Measurements from ENCODE around the gene TSHR. TPM values are rescaled to one million over a fixed set of nuclear protein-coding genes. Genes with fewer than 3 reads are reported as not detected.

Gene TSHR
- polyA plus RNA-seq, 4 donors: 0.01 to 0.81 (median 0.12) TPM; not detected in 1

DNA sequence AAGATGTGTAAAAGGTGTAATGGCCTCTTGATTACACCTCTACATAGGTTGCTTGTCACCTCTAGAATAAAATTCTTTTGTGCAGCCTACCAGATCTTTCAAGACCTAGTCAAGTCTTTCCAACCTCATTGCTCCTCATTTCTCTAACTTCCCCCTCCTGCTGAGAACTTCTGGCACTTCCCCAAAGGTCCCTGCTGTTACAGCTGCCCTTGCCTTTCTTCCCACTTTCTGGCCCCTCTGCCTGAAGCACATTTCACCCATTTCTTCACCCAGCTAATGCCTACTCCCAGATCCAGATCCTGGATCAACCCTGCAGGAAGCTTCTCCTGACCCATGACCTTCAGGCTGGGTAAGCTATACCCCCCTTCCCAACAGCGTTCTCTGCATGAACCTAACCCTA is 1.5 kb downstream of the TSHR start:
- DNase-seq (no peak), FAIRE-seq (no peak)
- H3K27ac ChIP-seq (ENCODE audit: low read depth in 1 of 3, low read length in 2 of 3): peak overlapping the region in 1 of 3 donors; percentile 50
- peaks cover 0 to 32% (median 0%) of the 10 kb centered on the region in 3 donors for H3K27me3 ChIP-seq (ENCODE audit: control insufficient read depth in 3 of 3, insufficient read depth in 3 of 3, low read length in 3 of 3)
- H3K9me3 ChIP-seq (ENCODE audit: control insufficient read depth in 2 of 2, insufficient read depth in 1 of 2, low read depth in 1 of 2, low read length in 1 of 2): no peaks in the 10 kb centered on the region
- no peaks in the 10 kb centered on the region for H3K36me3 ChIP-seq (ENCODE audit: control insufficient read depth in 3 of 3, insufficient read depth in 2 of 3, low read depth in 1 of 3, low read length in 3 of 3)
- 68 to 90% (median 70%) methylated on average over 1 of the region's 1 CpG for whole genome bisulfite sequencing, 3 donors
- H3K4me1 ChIP-seq (ENCODE audit: control insufficient read depth in 3 of 3, insufficient read depth in 2 of 3, low read depth in 1 of 3, low read length in 2 of 3): peaks cover 0 to 3% (median 0%) of the 10 kb centered on the region in 3 donors
- no peak overlapping the region for H3K4me3 ChIP-seq (ENCODE audit: low read depth in 1 of 3, low read length in 3 of 3)

DNA sequence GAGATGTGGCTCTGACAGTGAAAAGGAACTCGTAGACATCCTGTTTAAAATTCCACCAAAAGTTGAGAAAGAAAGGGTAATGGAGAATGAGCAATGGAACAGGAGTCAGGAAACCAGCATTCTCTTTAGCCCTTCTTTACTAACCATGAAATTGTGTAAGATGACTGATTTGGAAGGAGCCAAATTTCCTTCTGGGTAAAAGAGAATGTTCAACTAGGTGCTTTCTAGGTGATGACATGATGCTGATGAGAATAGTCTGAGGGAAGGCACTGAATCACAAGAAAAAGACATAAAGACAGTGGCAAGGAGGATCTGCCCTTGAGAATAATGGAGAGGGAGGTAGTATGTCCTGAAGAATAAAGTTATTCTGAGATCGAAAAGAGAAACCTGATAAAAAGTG is 2.2 kb downstream of the TSHR start:
- Histone ChIP-seq H3K27me3 (ENCODE audit: control insufficient read depth in 3 of 3, insufficient read depth in 3 of 3, low read length in 3 of 3) (peaks cover 0 to 32% (median 0%) of the 10 kb centered on the region in 3 donors), H3K27ac (ENCODE audit: low read depth in 1 of 3, low read length in 2 of 3) (no peak overlapping the region), H3K36me3 (ENCODE audit: control insufficient read depth in 3 of 3, insufficient read depth in 2 of 3, low read depth in 1 of 3, low read length in 3 of 3) (no peaks in the 10 kb centered on the region), H3K4me3 (ENCODE audit: low read depth in 1 of 3, low read length in 3 of 3) (no peak overlapping the region), H3K9me3 (ENCODE audit: control insufficient read depth in 2 of 2, insufficient read depth in 1 of 2, low read depth in 1 of 2, low read length in 1 of 2) (no peaks in the 10 kb centered on the region), H3K4me1 (ENCODE audit: control insufficient read depth in 3 of 3, insufficient read depth in 2 of 3, low read depth in 1 of 3, low read length in 2 of 3) (peaks cover 0 to 3% (median 0%) of the 10 kb centered on the region in 3 donors)
- DNase-seq: no peak
- 76 to 82% (median 82%) methylated on average over 2 of the region's 2 CpGs for WGBS, 3 donors
- FAIRE-seq: no peak

DNA sequence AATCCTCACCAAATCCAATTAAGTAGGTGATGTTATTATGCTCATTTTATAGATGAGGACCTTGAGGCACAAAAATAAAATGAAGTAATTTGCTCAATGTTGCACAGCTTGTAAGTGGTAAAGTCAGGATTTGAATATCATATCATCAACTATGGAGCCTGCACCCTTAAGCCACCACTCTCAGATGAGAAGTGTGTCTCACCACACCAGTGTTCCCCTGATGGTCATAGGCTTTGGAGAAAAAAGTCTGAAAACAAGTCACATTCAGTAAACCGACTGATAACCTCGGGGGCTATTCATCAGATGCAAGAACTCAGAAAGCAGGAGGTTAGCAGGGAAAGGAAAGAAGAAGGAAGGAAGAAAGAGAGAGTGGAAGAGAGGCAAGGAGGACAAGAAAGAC is 2.8 kb downstream of the TSHR start:
- Histone ChIP-seq H3K27ac (ENCODE audit: low read depth in 1 of 3, low read length in 2 of 3) (peak overlapping the region in 1 of 3 donors; percentile 70), H3K4me3 (ENCODE audit: low read depth in 1 of 3, low read length in 3 of 3) (no peak overlapping the region), H3K4me1 (ENCODE audit: control insufficient read depth in 3 of 3, insufficient read depth in 2 of 3, low read depth in 1 of 3, low read length in 2 of 3) (peaks cover 0 to 3% (median 0%) of the 10 kb centered on the region in 3 donors), H3K9me3 (ENCODE audit: control insufficient read depth in 2 of 2, insufficient read depth in 1 of 2, low read depth in 1 of 2, low read length in 1 of 2) (no peaks in the 10 kb centered on the region), H3K36me3 (ENCODE audit: control insufficient read depth in 3 of 3, insufficient read depth in 2 of 3, low read depth in 1 of 3, low read length in 3 of 3) (no peaks in the 10 kb centered on the region), H3K27me3 (ENCODE audit: control insufficient read depth in 3 of 3, insufficient read depth in 3 of 3, low read length in 3 of 3) (peaks cover 0 to 32% (median 0%) of the 10 kb centered on the region in 3 donors)
- DNase-seq (no peak), FAIRE-seq (no peak)
- 68 to 78% (median 74%) methylated on average over 2 of the region's 2 CpGs for WGBS, 3 donors

DNA sequence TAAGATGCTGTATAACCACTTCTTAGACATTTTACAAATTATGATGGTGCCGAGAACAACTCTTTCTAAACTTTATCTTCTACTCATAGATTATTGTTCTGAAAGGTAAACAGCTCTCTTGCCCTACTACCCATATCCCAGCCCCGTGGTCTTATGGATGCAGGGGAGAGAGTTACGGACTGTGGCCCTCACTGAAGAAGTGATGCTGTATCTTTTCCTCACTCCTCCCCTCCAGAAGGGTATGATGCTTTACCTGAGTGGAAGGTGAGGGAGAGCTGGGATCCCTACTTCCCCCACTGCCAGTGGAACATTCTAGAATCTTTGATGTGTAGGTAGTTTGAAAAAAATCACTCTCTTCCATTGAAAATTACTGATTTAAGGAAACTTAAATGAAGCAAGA is 3.5 kb downstream of the TSHR start:
- Histone ChIP-seq H3K4me3 (ENCODE audit: low read depth in 1 of 3, low read length in 3 of 3) (no peak overlapping the region), H3K27me3 (ENCODE audit: control insufficient read depth in 3 of 3, insufficient read depth in 3 of 3, low read length in 3 of 3) (peaks cover 0 to 32% (median 0%) of the 10 kb centered on the region in 3 donors), H3K9me3 (ENCODE audit: control insufficient read depth in 2 of 2, insufficient read depth in 1 of 2, low read depth in 1 of 2, low read length in 1 of 2) (no peaks in the 10 kb centered on the region), H3K36me3 (ENCODE audit: control insufficient read depth in 3 of 3, insufficient read depth in 2 of 3, low read depth in 1 of 3, low read length in 3 of 3) (no peaks in the 10 kb centered on the region), H3K4me1 (ENCODE audit: control insufficient read depth in 3 of 3, insufficient read depth in 2 of 3, low read depth in 1 of 3, low read length in 2 of 3) (peaks cover 0 to 3% (median 0%) of the 10 kb centered on the region in 3 donors), H3K27ac (ENCODE audit: low read depth in 1 of 3, low read length in 2 of 3) (peak overlapping the region in 1 of 3 donors; percentile 69)
- 52 to 70% (median 56%) methylated on average over 3 of the region's 3 CpGs for WGBS, 3 donors
- FAIRE-seq (no peak), DNase-seq (no peak)

DNA sequence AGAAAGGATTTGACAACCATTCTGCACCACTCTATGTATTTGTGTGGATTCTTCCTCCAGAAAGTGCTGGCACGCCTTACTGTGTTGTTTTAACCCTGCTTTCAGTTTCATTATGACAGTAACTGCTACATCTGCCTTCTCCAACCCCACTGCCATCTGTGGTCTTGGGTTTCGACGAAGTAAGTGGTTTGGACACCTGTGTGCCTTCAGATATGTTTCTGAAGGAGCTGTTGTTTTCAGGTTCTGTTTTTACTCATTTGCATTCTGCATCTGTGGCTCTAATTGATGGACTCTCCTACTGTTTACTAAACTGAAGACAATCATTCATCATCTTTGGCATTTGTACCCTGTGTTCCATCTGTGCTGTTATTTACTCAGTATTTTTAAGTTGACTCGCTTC is 4.1 kb downstream of the TSHR start:
- Histone ChIP-seq H3K27me3 (ENCODE audit: control insufficient read depth in 3 of 3, insufficient read depth in 3 of 3, low read length in 3 of 3) (peaks cover 0 to 32% (median 0%) of the 10 kb centered on the region in 3 donors), H3K27ac (ENCODE audit: low read depth in 1 of 3, low read length in 2 of 3) (peak overlapping the region in 1 of 3 donors; percentile 0), H3K9me3 (ENCODE audit: control insufficient read depth in 2 of 2, insufficient read depth in 1 of 2, low read depth in 1 of 2, low read length in 1 of 2) (no peaks in the 10 kb centered on the region), H3K36me3 (ENCODE audit: control insufficient read depth in 3 of 3, insufficient read depth in 2 of 3, low read depth in 1 of 3, low read length in 3 of 3) (no peaks in the 10 kb centered on the region), H3K4me3 (ENCODE audit: low read depth in 1 of 3, low read length in 3 of 3) (no peak overlapping the region), H3K4me1 (ENCODE audit: control insufficient read depth in 3 of 3, insufficient read depth in 2 of 3, low read depth in 1 of 3, low read length in 2 of 3) (peaks cover 0 to 3% (median 0%) of the 10 kb centered on the region in 3 donors)
- FAIRE-seq (no peak), DNase-seq (peak in 1 of 2 donors; percentile 56)
- 6 to 24% (median 16%) methylated on average over 4 of the region's 4 CpGs for WGBS, 3 donors

GRCh38 chr14:80965037-80965436 is 9.6 kb downstream of the TSHR start:
- H3K27me3 ChIP-seq (ENCODE audit: control insufficient read depth in 3 of 3, insufficient read depth in 3 of 3, low read length in 3 of 3): peaks cover 0 to 3% (median 0%) of the 10 kb centered on the region in 3 donors

DNA sequence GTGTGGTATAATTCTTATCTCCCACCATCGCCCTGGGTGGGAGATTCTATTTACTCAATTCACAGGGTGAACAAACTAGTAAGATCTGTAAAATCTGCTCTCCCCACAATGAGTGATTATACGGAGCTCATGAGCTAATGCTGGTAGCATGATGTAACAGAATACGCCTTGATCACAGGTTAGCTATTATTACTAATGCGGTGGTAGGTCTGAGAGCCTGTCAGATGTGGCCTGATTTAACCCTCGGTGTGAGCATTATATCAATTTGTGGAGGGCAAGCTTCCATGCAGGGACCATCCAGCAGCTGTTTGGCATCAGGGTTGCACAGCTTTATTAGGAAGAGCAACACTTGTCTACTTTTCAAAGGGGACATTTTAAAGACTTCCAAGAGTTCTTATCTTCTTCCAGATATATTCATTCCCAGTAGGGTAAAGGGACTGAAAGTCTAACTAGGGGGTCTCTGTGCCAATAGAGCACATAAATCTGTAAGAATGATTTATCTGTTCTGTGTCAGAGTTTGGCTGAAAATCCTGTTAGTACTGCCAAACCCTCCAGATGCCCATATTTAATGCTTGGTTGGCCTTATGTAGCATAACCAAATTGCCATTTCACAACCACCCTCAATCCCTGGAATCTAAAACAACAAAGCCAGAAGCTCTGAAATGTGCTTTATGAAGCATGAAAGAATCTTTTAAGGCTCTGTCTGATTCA is 18.7 kb downstream of the TSHR start:
- no peak overlapping the region for H3K27ac ChIP-seq (ENCODE audit: low read depth in 1 of 3, low read length in 2 of 3)
- no peaks in the 10 kb centered on the region for H3K36me3 ChIP-seq (ENCODE audit: control insufficient read depth in 3 of 3, insufficient read depth in 2 of 3, low read depth in 1 of 3, low read length in 3 of 3)
- no peaks in the 10 kb centered on the region for H3K27me3 ChIP-seq (ENCODE audit: control insufficient read depth in 3 of 3, insufficient read depth in 3 of 3, low read length in 3 of 3)
- no peaks in the 10 kb centered on the region for H3K4me1 ChIP-seq (ENCODE audit: control insufficient read depth in 3 of 3, insufficient read depth in 2 of 3, low read depth in 1 of 3, low read length in 2 of 3)
- WGBS, 3 donors: 40 to 57% (median 48%) methylated on average over 5 of the region's 5 CpGs
- no peaks in the 10 kb centered on the region for H3K9me3 ChIP-seq (ENCODE audit: control insufficient read depth in 2 of 2, insufficient read depth in 1 of 2, low read depth in 1 of 2, low read length in 1 of 2)
- FAIRE-seq: no peak
- no peak for DNase-seq
- H3K4me3 ChIP-seq (ENCODE audit: low read depth in 1 of 3, low read length in 3 of 3): no peak overlapping the region

More at GRCh38 chr14:80965037-80965436, 9.6 kb downstream of the TSHR start:
- H3K9me3 ChIP-seq (ENCODE audit: control insufficient read depth in 2 of 2, insufficient read depth in 1 of 2, low read depth in 1 of 2, low read length in 1 of 2): no peaks in the 10 kb centered on the region
- H3K36me3 ChIP-seq (ENCODE audit: control insufficient read depth in 3 of 3, insufficient read depth in 2 of 3, low read depth in 1 of 3, low read length in 3 of 3): no peaks in the 10 kb centered on the region
- no peak overlapping the region for H3K27ac ChIP-seq (ENCODE audit: low read depth in 1 of 3, low read length in 2 of 3)
- H3K4me1 ChIP-seq (ENCODE audit: control insufficient read depth in 3 of 3, insufficient read depth in 2 of 3, low read depth in 1 of 3, low read length in 2 of 3): no peaks in the 10 kb centered on the region
- H3K4me3 ChIP-seq (ENCODE audit: low read depth in 1 of 3, low read length in 3 of 3): no peak overlapping the region
- no peak for FAIRE-seq
- 44 to 67% (median 50%) methylated on average over 5 of the region's 5 CpGs for WGBS, 3 donors
- no peak for DNase-seq

- no peaks in the 10 kb centered on the region for H3K27me3 ChIP-seq (ENCODE audit: control insufficient read depth in 3 of 3, insufficient read depth in 3 of 3, low read length in 3 of 3)
- DNase-seq (no peak), FAIRE-seq (no peak)
- WGBS, 3 donors: 71 to 91% (median 86%) methylated on average over 2 of the region's 2 CpGs
- no peak overlapping the region for H3K4me3 ChIP-seq (ENCODE audit: low read depth in 1 of 3, low read length in 3 of 3)
- no peaks in the 10 kb centered on the region for H3K4me1 ChIP-seq (ENCODE audit: control insufficient read depth in 3 of 3, insufficient read depth in 2 of 3, low read depth in 1 of 3, low read length in 2 of 3)
- H3K36me3 ChIP-seq (ENCODE audit: control insufficient read depth in 3 of 3, insufficient read depth in 2 of 3, low read depth in 1 of 3, low read length in 3 of 3): no peaks in the 10 kb centered on the region
- no peaks in the 10 kb centered on the region for H3K9me3 ChIP-seq (ENCODE audit: control insufficient read depth in 2 of 2, insufficient read depth in 1 of 2, low read depth in 1 of 2, low read length in 1 of 2)
- H3K27ac ChIP-seq (ENCODE audit: low read depth in 1 of 3, low read length in 2 of 3): no peak overlapping the region
Observed at GRCh38 chr14:80974679-80975078, 19.3 kb downstream of the TSHR start.

DNA sequence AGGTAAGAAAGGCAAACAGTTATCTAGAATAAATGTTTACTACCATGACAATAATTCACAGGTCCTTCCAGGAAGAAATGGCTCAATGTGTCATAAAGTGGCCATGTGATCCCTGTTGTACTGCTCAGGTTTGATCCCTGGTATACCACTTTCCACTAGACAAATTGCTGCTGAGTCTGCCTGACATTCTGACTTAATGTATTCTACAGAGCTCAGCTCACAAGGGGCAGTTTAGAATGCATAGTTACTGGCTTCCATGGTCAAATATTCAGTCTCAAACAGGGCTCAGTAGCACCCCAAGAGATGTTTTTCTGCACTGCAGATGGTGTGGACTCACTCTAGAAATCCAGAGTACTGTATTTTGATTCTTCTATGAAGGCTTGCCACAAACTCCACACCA is 21.8 kb downstream of the TSHR start:
- H3K9me3 ChIP-seq (ENCODE audit: control insufficient read depth in 2 of 2, insufficient read depth in 1 of 2, low read depth in 1 of 2, low read length in 1 of 2): no peaks in the 10 kb centered on the region
- no peak overlapping the region for H3K4me3 ChIP-seq (ENCODE audit: low read depth in 1 of 3, low read length in 3 of 3)
- DNase-seq: peak in 1 of 2 donors; percentile 34
- no peaks in the 10 kb centered on the region for H3K27me3 ChIP-seq (ENCODE audit: control insufficient read depth in 3 of 3, insufficient read depth in 3 of 3, low read length in 3 of 3)
- no peak overlapping the region for H3K27ac ChIP-seq (ENCODE audit: low read depth in 1 of 3, low read length in 2 of 3)
- FAIRE-seq: no peak
- H3K36me3 ChIP-seq (ENCODE audit: control insufficient read depth in 3 of 3, insufficient read depth in 2 of 3, low read depth in 1 of 3, low read length in 3 of 3): no peaks in the 10 kb centered on the region
- H3K4me1 ChIP-seq (ENCODE audit: control insufficient read depth in 3 of 3, insufficient read depth in 2 of 3, low read depth in 1 of 3, low read length in 2 of 3): no peaks in the 10 kb centered on the region
